HG02763 (cell line): Measurements from ENCODE around the gene KLF7.

ENCODE experiments used
- ATAC-seq: cut with Tn5 transposase; IDR thresholded peaks from one replicate; pipeline ENCODE4 v1.9.1; 2021; ENCODE audit warnings: mild to moderate bottlenecking, moderate library complexity; ENCODE audit not compliant: unreplicated experiment

Gene KLF7

DNA sequence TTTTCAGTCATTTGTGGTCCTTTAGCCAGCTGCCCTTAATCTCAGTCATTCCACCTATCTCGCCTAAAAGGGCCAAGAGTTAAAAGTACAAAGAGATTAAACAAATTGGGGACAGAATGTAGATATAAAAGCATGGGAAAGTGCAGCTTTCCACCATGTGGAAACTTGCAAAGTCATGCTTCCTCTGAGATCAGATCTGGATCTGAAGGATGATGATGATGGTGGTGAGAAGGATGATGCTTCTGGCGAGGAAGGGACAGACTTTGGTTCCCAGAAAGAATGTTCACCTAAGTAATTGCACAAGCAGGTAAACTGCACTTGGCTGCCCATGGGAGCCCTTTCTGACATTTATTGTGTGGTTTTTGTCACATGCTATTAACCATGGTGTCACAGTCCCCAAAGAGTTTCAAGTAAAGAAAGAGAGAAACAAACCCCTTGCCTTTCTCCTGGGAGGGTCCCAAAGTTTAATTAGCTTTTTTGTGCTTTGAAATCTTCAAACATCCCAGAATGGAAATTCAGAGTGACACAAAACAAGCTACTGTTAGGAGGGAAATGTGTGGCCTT is 34.7 kb downstream of the KLF7 start:
- no peak for ATAC-seq

DNA sequence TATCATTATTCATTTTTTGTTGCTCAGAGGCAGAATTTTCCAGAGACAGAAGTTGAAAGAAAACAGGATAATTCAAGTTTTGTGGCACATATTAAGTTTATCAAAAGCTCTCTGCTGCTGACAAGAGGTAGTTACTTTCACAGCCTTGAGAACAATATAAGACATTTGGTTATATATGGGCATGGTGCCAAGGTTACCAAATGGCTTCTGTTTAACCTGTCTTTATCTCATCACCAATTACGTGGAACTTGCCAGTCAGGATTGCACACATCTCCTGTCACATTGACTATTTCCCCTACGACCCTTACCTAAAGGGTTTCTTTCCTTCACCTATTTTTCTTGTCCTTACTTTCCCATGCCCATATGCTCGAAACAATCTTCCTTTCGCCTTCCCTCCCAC is 35.9 kb downstream of the KLF7 start:
- ATAC-seq, result no peak

DNA sequence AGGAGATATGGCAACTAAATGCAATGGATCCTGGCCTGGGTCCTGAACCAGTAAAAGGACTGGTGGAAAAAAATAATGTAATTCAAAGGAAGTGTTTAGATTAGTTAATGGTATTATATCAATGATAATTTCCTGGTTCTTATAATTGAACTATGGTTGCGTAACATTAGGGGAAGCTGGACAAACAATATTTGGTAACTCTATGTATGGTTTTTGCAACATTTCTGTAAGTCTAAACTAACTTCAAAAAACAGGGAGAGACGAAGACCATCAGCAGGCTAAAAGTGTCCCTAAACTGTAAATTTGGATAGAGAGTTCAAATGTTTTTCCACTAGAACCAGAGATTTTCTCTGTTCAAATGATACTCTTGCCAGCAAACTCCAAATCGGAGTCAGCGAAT is 36.9 kb downstream of the KLF7 start:
- ATAC-seq, result no peak

DNA sequence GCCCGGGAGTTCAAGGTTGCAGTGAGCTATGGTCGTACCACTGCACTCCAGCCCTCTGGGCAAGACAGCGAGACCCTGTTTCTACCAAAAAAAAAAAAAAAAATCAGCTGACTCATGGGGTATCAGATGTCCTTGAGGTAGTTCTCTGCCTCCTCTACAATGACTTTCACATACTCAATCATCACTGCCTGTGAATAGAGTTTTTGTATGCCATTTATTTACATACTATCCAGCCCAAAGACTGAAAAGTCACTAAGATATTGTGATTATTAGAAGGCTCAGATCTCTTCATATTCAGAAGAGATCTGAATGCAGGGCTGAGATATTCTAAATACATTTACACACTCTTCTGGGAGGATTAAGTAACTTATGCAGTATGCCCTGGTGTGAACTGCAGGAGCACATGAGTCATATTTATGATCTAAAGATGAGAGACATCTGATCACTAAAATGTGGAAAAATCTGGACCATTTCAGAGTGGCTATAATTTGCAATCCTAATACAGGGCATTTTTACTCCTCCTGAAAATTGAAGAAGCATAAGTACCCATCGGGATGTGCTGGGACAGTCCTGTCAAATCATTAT is 38.9 kb downstream of the KLF7 start:
- no peak for ATAC-seq

DNA sequence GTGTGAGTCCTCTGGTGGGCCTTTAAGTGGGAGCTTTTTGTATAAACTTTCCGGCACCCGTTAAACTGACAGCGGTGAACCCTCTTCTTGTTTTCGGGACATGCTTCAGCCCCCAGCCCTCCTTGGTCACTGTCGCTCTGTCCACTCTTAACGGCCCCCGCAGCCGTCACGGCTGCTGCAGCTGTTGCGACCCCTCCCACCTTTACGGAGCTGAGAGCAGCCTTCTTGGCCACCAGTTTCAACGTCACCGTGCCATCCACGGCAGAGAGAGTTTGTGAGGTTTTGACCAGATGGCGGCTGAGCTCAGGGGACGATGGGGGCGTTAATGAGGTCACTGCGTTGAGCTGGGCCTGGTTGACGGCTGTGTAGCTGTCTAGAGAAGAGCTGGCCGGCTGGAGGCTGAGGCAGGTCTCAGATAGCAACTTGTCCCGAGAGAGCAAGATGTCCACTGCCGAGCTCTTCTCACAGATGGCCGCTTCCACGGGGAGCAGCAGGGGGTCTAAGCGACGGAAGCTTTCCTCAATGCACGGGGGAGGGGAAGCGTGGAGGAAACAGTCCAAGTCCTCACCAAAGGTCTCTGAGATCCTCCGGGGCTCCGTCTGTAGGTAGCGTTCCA is 41.9 kb downstream of the KLF7 start:
- no peak for ATAC-seq

DNA sequence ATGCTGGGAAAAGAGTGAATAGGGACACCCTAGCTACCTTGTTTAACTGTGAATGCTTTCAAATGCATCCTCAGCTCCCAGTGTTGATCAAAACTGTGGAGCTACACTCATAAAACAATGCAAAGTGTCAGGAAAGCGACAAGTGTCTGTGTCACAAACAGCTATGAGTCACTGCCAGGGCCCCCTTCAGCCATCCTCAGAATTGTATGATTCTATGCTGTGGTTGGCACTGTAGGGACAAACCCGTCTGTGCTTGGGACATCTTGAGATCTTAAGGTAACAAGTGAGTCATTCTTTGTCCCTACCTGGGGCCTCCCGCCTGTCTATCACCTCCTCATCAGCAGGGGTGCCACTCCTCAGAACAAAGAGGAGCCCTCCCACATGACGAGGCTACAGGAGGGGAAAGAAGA is 42.4 kb downstream of the KLF7 start:
- ATAC-seq, result no peak

DNA sequence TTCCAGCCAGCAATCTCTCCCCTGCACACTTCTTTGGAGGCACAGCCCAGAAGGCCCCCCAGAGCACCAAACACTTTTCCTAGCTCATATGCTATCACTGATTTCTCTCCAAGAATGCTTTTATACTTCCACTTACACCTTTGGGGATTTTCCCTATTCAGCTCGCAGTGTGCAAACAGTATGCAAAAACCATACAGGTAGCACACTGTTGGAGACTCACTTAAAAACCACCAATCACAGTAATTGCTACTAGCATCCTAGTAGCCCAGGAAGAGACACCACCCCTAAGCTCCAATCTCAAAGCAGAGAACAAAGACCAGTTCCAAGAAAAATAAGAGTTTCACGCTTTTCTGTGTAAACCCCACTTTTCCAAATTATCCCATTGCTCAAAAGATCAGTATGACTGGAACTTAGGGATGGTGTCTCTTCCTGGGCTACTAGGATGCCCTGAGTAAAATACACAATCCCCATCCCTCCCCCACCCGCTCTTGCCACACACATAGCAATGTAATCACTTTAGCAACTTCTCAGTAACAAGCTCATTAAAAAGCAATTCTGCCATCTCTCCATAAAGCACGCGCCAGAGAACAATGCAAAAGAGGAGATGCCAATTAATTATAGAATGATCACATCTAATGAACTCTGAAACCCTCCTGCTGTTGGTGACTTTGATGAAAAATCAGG is 43.0 kb downstream of the KLF7 start:
- ATAC-seq, result no peak

DNA sequence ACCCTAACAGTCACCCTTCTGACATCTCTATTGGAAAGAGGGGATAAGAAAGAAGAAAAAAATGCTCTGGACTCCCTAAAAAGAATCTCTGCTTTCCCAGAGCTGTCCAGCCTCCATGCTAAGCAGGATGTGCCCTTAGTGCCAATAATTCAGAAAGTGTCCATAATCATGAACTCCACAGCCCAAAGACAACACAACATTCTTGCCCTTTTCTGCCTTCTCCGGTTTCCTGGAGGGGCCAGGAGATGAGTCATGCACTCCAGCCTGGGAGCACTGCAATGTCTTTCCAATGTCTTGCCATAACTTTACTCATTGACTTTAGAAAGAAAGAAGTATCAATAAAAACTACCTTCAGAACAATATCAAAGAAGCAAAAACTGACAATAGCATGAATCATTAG is 44.0 kb downstream of the KLF7 start:
- ATAC-seq, result no peak

DNA sequence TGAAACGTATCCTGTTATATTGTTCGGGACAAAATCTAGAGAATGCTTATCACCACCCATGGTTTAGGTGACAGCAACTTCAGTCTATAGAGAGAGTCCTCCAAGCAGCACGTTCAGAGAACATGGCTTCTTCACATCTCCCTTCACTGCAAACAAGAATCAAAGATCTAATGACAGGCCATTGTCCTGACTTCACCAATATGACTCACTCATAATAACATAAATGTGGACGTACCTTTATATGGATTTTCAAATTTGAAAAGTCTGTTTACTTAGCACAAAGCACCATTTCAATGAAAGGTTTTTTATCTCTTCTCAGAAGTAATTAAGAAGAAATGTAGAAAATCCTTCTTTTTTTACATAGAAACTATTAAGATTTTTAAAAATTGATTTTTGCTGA is 46.7 kb downstream of the KLF7 start:
- no peak for ATAC-seq

DNA sequence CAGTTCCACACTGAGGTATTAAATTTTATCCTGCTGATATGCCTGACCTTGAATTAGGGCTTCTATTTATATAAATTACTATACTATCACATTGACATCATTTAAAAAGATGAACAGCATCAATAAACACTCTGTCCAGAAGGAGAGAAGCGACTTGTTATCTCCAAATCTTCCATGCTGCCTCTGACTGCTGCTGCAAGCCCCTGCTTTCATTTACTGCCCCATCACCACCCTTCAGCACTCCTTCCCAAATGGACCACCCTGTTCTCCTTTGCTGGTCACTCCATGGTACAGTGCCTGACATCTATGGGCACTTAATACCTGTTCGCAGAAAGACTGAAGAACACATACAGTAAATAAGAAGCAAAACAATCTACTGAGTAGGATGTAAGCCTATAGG is 48.1 kb downstream of the KLF7 start:
- no peak for ATAC-seq

DNA sequence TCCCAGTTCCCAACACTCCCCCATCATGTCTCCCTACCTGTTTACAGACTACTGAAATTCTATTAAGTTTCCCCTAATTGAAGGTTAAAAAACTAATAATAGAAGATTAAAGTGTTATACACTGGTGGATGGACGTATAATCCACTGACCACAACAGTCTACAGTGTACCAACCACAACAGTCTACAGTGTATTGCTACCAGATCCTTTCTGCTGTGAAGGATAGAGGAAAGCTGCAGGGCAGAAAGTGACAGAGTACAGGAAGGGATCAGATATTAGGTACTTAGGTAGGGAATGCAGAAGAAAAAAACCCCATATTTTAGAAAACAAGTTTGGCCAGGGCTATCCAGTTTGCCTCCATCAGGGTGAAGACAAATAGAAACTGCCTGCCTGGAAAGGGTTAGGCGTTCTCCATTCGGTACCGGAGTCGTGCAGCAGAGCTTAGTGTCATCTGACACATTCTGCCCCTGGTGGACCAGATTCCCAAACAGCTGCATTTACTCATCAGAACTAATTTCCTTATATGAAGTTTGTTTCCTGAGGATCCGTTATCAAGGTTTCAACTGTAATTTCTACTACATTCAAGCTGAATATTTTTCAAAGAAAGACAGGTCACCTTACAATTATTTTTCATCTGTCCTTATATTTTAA is 49.9 kb downstream of the KLF7 start:
- no peak for ATAC-seq

DNA sequence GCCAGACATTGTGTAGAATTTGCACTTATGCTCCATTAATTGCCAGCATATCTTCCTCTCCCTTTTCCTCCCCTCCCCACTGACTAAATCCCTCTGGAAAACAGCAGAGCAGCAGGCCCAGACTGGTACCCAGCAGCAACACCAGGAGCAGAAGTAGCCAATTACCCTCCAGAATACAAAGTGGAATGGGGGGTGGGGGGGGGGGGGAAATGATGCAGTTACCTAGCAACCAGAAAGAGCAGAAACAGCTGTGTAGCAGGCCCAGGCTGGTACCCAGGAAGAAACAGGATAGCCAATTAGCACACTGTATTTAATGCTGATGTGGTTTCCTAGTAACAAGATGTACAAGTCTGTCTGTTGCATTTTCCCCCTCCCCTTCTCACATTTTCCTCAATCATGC is 52.3 kb downstream of the KLF7 start:
- no peak for ATAC-seq

DNA sequence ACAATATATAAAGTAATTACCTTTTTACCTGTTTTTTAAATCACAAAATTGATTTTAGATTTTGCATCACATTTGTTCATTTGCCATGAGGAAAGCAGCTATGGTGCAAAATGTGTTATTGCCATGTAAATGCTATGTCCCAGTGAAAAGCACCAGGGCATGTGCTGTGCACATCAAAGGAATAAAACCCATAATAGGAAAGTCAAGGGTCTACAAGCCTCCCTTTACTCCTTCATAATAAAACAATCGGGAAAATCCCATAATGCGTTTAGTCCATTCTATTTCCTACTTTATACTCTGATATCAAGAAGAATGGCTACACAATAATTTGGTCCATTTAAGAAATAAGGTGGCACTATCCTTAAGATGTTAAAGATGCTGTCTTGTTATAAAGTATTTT is 53.0 kb downstream of the KLF7 start:
- no peak for ATAC-seq

DNA sequence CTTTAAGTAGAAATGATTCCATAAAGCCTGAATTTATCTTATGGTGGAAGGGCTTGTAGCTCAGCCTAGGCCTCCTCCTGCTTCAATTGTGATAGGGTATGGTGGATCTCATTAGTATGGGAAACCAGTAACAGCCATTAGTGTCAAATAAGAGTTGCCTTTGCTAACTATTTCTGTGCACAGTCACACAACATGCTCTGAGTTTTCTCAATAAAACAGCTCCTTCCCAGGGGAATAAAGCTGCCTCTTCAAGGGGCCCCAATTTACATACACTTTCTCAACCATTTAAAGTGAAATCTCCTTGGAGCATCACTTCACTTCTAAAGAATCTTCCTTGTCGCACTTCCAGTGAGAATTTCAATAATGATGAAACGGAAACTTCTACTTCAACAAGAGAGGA is 53.4 kb downstream of the KLF7 start:
- ATAC-seq, result no peak

DNA sequence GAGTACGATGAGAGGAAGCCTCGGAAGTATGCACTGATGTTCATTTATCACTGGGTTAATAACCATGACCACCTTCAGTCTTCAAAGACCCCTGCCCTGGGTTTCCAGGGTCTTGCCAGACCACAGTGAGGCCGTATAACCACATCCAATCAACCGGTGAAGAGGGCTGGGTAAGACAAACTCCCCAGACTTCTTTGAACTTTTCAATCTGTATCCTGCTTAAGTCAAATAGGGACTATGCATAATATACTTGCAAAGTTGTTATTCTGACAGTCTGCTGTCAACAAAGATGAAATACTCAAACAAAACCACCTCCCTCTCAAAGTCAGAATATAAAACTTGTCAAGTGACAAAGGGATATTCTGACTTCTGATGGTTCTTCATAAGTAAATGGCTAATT is 54.0 kb downstream of the KLF7 start:
- no peak for ATAC-seq

DNA sequence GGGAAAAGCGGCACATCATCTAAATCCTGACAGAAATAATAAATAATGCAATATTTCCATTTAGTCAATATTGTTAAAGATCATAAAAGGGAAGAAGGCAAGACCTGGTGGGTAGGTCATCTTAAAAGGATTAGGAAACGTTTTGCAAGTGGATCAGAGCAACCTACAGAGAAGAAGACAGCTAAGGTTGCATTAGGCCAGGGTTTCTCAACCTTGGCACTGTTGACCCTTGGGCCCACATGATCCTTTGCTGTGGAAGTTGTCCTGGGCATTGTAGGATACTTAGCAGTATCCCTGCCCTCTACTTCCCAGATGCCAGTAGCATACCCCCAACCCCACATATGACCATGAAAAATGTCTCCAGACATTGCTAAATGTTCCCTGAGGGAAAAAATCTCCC is 55.0 kb downstream of the KLF7 start:
- ATAC-seq, result no peak

DNA sequence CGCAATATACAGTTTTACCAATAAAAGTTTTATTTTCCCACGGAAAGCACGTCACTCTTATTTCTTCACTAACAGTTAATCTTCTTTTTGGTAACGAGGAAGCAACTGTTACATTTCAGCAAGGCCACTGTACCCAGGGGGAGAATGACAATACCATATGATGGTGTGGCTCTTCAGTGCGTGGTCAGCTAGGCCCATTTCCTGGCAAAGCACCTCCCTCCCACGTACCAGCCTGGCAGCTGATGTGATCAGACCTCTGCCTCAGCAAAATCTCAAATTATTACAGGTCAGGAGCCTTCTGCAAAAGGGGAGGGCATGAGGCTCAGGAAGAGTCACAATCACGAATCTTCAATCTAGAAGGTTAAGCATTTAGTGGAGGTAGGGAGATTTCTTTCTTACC is 55.4 kb downstream of the KLF7 start:
- no peak for ATAC-seq

DNA sequence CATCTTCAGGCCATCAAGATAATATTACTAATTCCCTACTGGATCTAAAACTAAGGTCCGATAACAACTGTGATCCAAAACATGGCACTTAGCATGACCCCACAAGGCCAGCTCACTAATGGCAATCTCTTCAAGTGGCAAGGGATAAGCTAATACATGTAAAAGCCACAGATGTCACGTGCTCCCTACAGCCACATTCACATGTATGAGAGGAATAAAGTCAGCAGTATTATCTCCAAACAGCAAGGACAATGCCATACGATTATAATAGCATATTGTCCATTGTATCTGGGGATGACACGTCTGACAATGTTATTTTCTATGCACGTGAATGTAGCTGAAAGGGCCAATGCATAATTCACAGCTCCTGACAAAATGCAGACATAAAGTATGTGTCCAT is 56.0 kb downstream of the KLF7 start:
- ATAC-seq, result no peak

DNA sequence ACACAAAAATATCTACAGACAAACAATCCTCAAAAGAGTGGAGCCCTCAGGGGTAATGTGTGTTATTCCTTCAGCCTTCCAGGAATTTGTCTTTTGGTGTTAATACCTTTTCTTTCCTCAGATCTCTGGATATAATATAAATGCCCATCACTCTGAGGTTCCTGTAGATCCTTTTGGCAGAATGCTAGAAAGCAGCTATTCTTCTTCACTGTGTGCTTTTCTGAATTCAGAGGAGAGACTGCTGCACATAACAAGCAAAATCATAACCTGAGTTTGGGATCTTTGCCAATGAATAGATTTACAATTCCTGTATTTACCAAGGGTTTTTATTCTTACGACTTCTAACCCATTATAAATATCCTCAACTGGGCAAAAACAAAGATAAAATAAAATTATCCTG is 57.3 kb downstream of the KLF7 start:
- no peak for ATAC-seq

DNA sequence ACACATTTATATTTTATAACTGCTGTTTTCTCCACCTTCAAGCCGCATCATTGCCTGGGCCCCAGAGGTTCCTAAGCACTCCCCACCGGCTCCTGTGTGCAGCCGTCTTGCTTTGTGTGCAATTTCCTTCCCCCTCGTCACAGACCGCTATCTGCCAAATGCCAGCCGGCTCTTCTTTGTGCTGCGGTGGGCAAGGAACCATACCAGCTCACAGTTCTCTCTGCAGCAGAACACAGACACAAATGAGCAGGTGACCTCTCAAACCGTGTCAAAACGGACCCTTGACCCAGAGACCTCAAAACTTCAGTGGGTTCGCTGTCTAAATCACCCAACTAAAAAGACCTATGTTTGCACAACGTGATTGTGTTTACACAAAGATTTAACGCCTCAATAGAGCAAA is 58.2 kb downstream of the KLF7 start:
- no peak for ATAC-seq

DNA sequence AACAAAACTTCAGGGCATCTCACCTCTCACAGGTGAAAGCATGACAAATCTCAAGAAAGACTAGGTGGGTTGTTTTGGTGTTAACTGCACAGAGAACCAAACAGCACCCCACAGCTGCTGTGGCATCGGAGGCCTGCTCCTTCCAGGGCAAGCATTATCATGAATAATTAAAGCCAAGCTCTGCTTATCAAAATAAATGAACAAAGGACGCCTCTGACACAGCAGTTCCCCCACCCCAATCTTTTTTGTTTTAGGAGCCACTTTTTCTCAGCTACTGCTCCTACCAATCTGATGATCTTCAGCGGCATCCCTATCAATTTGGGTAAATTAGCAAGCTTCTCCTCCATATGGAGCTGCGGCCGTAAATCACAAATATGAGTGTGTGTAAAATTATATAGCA is 58.6 kb downstream of the KLF7 start:
- no peak for ATAC-seq

DNA sequence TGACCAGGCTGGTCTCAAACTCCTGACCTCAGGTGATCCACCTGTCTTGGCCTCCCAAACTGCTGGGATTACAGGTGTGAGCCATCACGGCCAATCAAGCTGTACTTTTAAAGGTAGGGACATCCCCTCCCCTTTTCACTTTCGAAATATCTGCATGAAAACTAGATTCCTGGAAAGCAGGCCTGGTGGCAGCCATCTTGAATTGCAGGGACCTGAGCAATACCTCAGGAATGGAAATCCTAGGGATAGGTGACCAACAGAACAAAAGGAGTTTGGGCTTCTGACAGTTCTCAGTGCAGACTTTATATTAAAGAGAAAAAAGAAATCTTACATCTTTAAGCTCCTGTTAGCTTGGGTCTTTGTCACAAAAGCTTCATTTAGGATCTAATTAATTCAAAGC is 62.6 kb downstream of the KLF7 start:
- ATAC-seq, result no peak
